ENCODE measurements around the gene PRDX4. TPM values are rescaled to one million over a fixed set of nuclear protein-coding genes. Genes with fewer than 3 reads are reported as not detected.

The PRDX4 gene
- total and polyA plus RNA-seq, 10 of the 15 experiments (the other 5 are each of a cell fraction or from before 2014, with no cell fraction given) = 11.1 to 121 (median 59.1) TPM

DNA sequence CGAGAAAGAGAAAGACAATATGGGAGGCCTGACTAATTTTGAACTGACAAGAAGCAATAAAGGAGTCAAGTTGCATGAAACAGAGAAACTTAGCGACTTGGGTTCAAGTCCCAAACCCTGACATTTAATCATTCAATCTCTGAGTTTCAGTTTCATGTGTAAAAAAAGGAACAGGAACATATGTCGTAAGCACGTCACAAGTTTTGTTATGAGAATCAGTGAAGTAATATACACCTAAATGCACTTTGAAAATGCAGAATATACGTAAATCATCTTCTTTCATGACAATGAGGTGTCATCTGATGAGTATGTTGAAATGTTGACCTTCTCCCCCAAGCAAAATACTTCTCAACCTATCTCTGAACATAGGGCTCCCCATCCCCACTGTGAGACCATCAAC is 65.4 kb downstream of the PRDX4 start (continued):
- TF ChIP-seq ZBTB4 (CRISPR knock-in tag; IDR thresholded peaks at IDR 0.05) = no peak
- TF ChIP-seq SIN3A (IDR thresholded peaks at IDR 0.05; ENCODE audit: low read depth, low read length) = no peak
- TF ChIP-seq RUNX3 (IDR thresholded peaks at IDR 0.05; ENCODE audit: low read length) = peak; percentile 35; the same call in 1 of the 2 replicates
- no peak for TF ChIP-seq HSF1 (IDR thresholded peaks at IDR 0.05; ENCODE audit: low read depth, low read length)
- no peak for TF ChIP-seq NFXL1 (IDR thresholded peaks at IDR 0.05; ENCODE audit: borderline replicate concordance)
- TF ChIP-seq, protein P1, sequence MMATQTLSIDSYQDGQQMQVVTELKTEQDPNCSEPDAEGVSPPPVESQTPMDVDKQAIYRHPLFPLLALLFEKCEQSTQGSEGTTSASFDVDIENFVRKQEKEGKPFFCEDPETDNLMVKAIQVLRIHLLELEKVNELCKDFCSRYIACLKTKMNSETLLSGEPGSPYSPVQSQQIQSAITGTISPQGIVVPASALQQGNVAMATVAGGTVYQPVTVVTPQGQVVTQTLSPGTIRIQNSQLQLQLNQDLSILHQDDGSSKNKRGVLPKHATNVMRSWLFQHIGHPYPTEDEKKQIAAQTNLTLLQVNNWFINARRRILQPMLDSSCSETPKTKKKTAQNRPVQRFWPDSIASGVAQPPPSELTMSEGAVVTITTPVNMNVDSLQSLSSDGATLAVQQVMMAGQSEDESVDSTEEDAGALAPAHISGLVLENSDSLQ (IDR thresholded peaks at IDR 0.05) = peak; percentile 79
- TF ChIP-seq, protein P2, sequence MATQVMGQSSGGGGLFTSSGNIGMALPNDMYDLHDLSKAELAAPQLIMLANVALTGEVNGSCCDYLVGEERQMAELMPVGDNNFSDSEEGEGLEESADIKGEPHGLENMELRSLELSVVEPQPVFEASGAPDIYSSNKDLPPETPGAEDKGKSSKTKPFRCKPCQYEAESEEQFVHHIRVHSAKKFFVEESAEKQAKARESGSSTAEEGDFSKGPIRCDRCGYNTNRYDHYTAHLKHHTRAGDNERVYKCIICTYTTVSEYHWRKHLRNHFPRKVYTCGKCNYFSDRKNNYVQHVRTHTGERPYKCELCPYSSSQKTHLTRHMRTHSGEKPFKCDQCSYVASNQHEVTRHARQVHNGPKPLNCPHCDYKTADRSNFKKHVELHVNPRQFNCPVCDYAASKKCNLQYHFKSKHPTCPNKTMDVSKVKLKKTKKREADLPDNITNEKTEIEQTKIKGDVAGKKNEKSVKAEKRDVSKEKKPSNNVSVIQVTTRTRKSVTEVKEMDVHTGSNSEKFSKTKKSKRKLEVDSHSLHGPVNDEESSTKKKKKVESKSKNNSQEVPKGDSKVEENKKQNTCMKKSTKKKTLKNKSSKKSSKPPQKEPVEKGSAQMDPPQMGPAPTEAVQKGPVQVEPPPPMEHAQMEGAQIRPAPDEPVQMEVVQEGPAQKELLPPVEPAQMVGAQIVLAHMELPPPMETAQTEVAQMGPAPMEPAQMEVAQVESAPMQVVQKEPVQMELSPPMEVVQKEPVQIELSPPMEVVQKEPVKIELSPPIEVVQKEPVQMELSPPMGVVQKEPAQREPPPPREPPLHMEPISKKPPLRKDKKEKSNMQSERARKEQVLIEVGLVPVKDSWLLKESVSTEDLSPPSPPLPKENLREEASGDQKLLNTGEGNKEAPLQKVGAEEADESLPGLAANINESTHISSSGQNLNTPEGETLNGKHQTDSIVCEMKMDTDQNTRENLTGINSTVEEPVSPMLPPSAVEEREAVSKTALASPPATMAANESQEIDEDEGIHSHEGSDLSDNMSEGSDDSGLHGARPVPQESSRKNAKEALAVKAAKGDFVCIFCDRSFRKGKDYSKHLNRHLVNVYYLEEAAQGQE (IDR thresholded peaks at IDR 0.05; ENCODE audit: low read depth, low read length) = no peak
- TF ChIP-seq KDM1A (IDR thresholded peaks at IDR 0.05; ENCODE audit: borderline replicate concordance) = no peak
- 0 out of 2 replicates have a peak, but pooled peaks have one; percentile 55 for TF ChIP-seq STAT3 (IDR thresholded peaks at IDR 0.05; ENCODE audit: low read depth, low read length)
- TF ChIP-seq IKZF1 (conservative IDR thresholded peaks at IDR 0.05) = peak; percentile 63
- peak; percentile 80 for TF ChIP-seq NBN (IDR thresholded peaks at IDR 0.05)
- peak; percentile 95 for TF ChIP-seq CREM (IDR thresholded peaks at IDR 0.05; ENCODE audit: low read depth)
- TF ChIP-seq CEBPB (IDR thresholded peaks at IDR 0.05; ENCODE audit: borderline replicate concordance in 1 of 2, low read depth in 2 of 2, low read length in 2 of 2) = peak in 1 of 2 experiments; percentile 53; a peak in 1 of 4 replicates
- TF ChIP-seq ZNF274 (IDR thresholded peaks at IDR 0.05; ENCODE audit: insufficient read depth, insufficient read length) = no peak
- no peak; the same call in 1 of the 2 replicates for TF ChIP-seq ZNF384 (IDR thresholded peaks at IDR 0.05; ENCODE audit: borderline replicate concordance, low read depth, low read length)
- peak; percentile 94; the same call in 1 of the 2 replicates for TF ChIP-seq MTA2 (IDR thresholded peaks at IDR 0.05; ENCODE audit: low read depth)
- TF ChIP-seq KLF5 (IDR thresholded peaks at IDR 0.05; ENCODE audit: partially characterized antibody) = peak; percentile 79
- TF ChIP-seq E2F8 (IDR thresholded peaks at IDR 0.05; ENCODE audit: low read depth, partially characterized antibody) = peak; percentile 69
- TF ChIP-seq SREBF1 (IDR thresholded peaks at IDR 0.05; ENCODE audit: low read length) = no peak

Measured in GM12878 (cell line).